Measurements from ENCODE around the gene BRAT1. TPM values are rescaled to one million over a fixed set of nuclear protein-coding genes. Genes with fewer than 3 reads are reported as not detected.

The BRAT1 gene
- polyA plus RNA-seq, 3 donors = 17.8 to 29.8 (median 18.7) TPM

DNA sequence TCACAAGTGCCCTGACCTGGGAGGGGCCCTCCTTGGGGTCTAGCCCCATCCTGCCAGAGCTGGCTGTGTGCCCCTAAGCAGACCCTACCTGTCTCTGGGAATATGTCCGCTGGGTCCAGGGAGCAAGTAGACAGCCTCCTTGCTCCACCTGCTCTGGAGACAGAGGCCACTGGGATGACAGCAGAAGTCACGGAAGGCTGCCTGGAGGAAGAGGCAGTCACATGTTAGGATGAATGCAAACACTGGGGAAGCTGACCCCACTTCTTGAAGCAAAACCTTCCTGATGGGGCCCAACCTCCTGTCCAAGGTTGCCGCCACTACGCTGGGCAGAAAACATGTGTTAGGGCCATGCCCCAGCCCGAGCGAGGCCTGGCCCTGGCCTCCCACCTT lies 47.4 kb downstream of the BRAT1 start:
- H3K27ac ChIP-seq (ENCODE audit: low read depth, low read length) = no peak overlapping the region
- WGBS, 3 donors = 59 to 90% (median 68%) methylated on average over 6 of the region's 6 CpGs

DNA sequence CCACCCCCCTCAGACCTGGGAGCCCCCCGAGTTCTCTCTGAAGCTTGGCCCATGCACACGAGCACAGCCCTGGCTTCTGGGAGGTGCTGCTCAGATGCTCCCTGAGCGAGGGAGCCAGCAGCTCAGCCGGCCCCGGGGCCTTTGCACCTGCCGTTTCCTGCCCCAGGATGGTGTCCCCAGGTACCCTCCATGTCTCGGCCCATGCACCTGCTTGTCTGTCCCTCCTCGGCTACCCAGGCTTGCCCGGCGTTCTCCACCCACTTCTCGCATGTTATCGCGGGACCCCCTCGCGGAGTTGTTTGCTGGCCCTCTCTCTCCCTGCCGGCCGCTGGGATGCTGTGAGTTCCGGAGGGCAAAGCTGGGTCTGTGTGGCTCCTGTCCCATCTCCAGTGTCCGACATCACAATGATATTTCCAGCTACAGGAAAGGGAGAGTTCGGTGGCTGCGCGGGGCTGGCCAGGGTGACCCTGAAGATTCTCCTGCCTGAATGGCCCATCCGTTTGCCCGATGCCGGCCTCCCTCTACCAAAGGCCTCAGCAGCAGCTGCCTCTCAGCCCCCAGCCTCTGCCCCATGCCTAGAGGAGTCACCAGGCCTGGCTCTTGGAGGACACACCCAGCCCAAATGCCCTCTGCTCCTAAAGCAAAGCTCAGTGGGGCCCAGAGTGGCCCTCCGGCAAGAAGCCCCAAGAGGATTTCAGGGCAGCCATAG lies 48.0 kb downstream of the BRAT1 start:
- WGBS, 3 donors = 80 to 85% (median 81%) methylated on average over 26 of the region's 26 CpGs

DNA sequence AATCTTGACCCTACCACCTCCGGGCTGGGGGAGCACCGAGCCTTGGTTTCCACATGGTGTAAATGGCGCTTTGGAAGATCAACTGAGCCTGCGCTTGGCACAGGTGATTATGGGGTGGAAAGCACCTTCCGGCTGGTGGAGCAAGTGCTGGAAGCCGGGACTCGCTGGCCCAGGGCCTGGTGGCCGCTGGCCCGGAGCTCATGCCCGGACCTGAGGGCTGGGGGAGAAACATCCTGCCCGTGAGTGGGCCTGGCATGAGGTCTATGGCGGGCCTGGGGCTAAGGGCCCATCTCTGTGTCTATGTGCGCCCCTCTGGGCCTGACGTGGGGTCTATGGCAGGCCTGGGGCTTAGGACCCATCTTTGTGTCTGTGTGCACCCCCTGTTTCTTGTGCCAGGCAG lies 49.9 kb downstream of the BRAT1 start:
- WGBS, 3 donors = 93 to 94% (median 93%) methylated on average over 14 of the region's 14 CpGs
- no peak overlapping the region for H3K27ac ChIP-seq (ENCODE audit: low read depth, low read length)

More for the DNA sequence above, 48.0 kb downstream of the BRAT1 start:
- H3K27ac ChIP-seq (ENCODE audit: low read depth, low read length) = no peak overlapping the region

DNA sequence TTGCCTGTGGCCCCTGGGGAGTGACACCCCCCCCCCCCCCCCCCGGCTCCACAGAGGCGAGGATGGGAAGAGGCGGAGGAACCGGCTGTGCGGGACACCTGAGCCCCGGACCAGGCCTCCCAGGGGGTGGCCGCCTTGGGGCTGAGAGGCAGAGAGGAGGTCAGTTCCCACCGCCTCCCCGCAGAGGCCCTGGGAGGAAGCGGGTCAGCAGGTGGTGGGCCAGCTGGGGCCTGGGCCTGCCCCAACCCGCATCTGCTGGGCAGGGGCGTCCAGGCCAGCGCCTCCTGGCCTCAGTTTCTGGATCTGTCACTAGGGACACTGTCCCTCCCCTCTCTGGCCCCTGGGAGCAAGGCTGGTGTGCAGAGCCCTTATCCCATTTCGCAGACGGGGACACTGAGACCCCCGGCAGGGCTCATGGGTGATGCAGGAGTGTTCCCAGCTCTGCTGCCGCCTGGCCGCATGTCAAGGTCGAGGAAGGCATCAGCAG lies 50.4 kb downstream of the BRAT1 start:
- WGBS, 3 donors = 89 to 96% (median 94%) methylated on average over 15 to 19 of the region's 19 CpGs
- no peak overlapping the region for H3K27ac ChIP-seq (ENCODE audit: low read depth, low read length)

DNA sequence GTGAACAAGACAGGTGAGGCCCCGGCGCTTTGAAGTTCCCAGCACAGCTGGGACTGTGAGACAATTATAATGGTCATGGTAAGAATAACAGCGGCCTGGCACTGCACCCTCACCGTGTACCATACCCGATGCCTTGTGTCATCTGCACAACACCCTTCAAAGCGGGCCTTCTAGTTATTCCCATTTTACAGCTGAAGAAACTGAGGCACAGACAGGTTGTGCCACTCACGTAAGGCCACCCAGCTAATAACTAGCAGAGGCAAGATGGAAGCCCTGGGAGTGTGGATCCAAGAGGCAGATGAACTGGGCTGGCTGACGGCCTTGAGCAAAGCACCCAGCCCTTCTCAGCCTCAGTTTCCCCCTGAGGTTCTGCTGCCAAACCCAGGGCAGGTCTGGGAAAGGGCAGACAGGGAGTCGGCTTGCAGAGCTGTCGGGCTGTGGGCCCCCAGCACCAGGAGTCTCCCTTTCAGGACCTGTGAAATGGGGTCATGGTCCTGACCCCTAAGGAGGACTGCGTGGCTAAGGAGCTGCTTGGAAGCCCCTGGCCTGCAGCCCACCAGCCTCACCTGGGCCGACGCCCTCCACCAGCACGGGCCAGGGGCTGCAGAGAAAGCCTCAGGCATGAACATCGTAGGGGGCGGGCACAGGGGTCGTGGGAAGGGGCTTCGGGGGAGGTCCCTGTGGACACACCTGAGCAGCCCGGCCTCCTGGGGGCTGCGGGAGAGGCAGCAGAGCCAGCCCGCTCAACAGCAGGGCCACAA lies 51.0 kb downstream of the BRAT1 start:
- no peak overlapping the region for H3K27ac ChIP-seq (ENCODE audit: low read depth, low read length)
- WGBS, 3 donors = 84 to 95% (median 93%) methylated on average over 20 to 21 of the region's 21 CpGs

DNA sequence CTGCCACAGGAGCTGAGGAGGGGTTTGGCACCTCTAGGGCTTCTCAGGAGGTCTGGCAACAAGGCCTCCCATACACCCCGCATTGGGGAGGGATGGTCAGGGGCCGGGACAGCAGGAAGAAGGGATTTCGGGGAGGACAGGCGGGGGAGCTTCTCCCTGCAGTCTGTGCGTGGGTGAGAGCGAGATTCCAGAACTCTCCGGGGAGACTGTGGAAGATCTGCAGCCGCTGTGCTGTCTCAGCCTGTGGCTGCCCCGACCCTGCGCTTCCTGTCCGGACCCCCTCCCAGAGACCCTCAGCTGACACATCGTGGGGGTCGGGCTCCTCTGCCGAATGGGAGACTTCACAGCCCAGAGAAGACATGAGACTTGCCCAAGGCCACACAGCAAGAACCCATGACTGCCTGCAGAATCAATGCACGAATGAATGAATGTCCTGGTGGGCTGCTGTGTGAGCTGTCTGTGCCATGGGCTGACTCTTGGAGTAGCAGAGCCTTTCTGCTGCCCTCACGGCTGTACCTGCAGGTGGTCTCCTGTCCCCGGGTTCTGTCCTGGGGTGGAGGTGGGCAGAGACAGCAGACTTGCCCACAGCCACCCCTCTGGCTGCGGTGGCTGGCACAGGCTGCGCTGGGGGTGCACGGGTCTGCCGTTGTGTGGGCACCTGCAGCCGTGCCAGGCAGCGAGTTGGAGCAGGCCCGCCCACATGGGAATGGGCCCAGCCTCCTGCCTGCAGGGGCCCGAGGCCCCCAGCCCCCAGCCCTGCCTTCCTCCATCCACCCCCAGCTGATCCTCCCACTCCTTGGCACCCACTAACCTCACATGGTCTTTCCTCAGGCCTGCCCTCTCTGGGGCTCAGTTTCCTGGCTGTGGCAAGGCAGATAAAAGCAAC lies 52.0 kb downstream of the BRAT1 start:
- 54 to 71% (median 54%) methylated on average over 21 to 25 of the region's 25 CpGs for WGBS, 3 donors
- no peak overlapping the region for H3K27ac ChIP-seq (ENCODE audit: low read depth, low read length)

DNA sequence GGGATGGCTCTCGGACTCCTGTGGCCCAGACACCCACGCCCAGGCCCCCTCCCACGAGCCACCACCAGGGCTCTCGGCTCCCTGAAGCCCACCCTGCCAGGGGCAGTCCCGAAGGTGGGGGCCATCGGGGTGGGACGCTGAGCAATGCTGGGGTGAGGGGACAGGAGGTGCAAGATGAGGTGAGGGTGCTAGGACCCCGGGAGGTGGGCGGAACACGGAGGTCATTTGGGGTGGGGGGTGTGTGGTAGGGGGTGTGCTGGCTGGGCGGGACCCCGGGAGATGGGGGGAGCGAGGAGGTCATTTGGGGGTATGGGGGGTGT lies 52.7 kb downstream of the BRAT1 start:
- no peak overlapping the region for H3K27ac ChIP-seq (ENCODE audit: low read depth, low read length)
- WGBS, 3 donors = 64 to 76% (median 72%) methylated on average over 13 of the region's 13 CpGs

DNA sequence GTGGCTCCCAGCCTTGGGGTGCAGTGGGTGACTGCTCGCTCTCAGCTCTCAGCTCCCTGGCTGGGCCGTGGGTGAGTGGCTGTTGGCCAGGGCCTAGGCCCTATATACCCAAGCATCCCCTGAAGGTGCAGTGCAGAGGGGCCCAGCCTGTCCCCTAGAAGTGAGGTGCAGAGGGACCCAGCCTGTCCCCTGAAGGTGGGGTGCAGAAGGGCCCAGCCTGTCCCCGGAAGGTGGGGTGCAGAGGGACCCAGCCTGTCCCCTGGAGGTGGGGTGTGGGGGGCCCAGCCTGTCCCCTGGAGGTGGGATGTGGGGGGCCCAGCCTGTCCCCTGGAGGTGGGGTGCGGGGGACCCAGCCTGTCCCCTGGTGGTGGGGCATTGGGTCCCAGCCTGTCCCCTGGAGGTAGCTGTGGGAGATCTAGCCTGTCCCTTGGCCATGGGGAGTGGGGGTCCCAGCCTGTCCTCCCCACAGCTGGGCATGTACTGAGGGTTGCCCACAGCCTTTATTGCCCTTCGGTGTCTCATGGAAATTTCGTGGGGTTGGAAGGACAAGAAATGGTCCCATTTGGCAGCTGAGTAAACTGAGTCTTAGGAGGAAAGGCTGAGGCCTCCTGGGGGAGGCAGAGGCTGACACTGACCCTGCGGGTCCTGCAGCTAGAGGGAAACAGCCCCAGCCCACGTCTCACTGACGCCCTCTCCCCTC lies 53.2 kb downstream of the BRAT1 start:
- H3K27ac ChIP-seq (ENCODE audit: low read depth, low read length) = no peak overlapping the region
- 86 to 91% (median 88%) methylated on average over 9 of the region's 9 CpGs for WGBS, 3 donors

DNA sequence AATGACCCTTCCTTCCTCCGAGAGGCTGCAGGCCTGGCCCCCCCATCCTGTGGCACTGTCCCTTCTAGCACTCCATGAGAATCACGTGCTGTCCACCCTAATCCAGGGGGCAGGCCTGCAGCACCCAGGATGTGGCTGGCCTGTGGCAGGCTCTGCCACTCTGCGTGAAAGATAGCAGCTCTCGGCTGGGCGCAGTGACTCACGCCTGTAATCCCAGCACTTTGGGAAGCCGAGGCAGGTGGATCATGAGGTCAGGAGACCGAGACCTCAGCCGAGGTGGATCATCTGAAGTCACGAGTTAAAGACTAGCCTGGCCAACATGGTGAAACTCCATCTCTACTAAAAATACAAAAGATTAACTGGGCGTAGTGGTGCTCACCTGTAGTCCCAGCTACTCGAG lies 54.6 kb downstream of the BRAT1 start:
- 92 to 95% (median 93%) methylated on average over 12 of the region's 12 CpGs for WGBS, 3 donors
- no peak overlapping the region for H3K27ac ChIP-seq (ENCODE audit: low read depth, low read length)

DNA sequence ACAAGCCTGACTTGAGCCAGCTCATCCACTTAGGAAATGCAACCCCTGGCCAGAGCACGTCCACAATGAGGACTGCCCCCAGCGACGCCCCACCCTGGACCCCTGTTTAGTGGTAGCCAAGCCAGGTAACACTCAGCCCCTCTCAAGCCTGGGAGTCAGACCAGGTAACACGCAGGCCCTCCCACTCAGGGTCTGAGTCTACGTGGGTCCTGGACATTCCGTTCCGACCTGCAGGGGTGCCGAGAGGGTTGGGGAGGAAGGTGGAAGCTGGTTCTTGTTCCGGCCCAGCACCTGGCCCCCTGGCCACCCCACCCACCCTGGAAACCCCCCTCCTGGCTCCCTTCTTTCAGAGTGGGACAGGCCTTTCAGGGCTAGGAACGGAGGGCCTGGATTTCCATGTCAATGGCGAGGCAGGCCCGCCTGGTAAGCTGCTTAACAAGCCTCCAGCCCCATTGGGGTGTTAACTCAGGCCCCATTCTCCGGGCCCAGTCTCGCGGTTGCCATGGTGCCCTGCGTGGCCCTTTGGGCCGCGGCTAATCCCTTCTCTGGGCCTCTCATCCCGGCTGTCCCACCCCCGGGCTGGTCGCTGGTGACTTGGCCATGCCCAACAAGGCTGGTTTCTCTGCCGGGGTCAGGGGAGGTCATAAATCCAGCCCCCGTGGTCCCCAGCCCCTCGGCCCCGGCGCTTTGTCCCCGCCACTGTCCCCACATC lies 55.4 kb downstream of the BRAT1 start:
- WGBS, 3 donors = 86 to 93% (median 88%) methylated on average over 24 to 27 of the region's 27 CpGs
- H3K27ac ChIP-seq (ENCODE audit: low read depth, low read length) = no peak overlapping the region

DNA sequence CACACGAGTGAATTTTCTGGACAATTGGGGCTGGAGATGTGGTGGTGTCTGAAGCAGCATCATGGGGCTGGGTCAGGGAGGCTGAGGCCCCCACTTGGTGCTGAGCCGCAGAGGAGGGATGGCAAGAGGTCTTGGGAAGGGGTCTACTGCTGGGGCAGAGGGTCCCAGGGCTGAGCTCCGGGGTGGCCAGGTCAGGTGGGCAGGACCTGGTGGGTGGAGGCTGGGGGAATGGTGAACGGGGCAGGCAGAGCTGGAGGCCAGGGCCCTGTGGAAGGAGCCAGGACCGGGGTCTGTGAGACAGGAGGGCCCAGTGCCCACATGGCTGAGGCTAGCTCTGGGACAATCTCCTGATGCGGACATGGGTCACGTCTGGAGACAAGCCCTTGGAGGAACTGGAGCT lies 56.1 kb downstream of the BRAT1 start:
- 71 to 93% (median 88%) methylated on average over 7 of the region's 7 CpGs for WGBS, 3 donors
- H3K27ac ChIP-seq (ENCODE audit: low read depth, low read length) = no peak overlapping the region

DNA sequence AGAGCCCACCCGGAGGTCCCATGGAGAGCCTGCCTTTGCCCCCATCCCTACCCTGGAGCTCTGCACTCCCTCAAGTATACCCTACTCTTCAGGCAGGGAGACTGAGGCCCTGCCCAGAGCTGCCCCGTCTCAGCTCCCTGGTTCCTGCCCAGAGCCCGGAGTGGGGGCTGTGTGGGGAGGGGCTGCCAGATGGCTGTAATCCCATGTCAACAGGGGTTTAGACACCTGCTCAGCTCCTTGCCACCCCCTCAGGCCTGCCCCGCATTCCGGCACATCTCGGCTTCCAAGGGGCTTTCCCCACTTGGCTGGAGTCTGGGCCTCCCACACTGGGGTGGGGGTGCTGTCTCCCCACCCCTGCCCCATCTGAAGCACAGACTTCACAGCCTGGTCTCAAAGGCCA lies 56.6 kb downstream of the BRAT1 start:
- 74 to 85% (median 75%) methylated on average over 6 of the region's 6 CpGs for WGBS, 3 donors
- no peak overlapping the region for H3K27ac ChIP-seq (ENCODE audit: low read depth, low read length)

DNA sequence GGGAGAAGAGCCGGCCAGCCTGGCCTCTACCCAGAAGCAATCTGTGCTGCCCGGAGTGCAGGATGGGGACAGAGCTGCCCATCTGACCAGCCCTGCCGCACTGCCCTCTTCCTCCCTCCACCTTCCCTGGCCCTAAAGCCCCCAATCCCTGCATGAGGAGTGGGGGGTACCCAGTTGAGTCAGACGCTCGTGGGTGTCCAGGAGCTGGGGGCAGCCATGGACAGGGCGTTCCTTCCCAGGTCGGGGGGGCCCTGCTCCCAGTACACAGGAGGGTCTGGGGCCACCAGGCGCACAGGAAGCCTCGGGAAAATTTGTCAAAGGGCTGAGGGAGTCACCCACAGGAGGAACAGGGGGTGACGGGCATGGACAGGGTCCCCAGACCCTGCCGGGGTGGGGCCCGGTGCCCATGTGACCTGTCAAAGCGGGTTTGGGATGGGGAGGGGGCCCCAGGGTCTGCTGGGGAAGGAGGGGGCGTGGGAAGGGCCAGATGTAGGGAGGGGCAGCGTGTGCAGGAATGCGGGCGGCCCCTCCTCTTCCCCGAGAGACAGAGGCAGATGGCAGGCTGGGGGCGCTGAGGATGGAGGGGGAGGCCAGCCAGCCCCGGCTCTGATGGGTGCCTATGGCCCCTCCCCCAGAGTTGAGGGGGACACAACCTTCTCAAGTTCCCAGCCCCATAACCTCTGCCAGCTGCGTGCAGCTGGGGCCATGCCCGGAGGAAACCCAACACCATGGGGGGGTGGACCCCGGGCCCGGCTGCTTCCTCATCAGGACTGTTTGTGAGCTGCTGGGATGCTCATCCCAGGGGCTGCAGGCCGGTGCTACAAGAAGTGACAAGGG lies 57.6 kb downstream of the BRAT1 start:
- 37 to 58% (median 42%) methylated on average over 19 to 25 of the region's 25 CpGs for WGBS, 3 donors

DNA sequence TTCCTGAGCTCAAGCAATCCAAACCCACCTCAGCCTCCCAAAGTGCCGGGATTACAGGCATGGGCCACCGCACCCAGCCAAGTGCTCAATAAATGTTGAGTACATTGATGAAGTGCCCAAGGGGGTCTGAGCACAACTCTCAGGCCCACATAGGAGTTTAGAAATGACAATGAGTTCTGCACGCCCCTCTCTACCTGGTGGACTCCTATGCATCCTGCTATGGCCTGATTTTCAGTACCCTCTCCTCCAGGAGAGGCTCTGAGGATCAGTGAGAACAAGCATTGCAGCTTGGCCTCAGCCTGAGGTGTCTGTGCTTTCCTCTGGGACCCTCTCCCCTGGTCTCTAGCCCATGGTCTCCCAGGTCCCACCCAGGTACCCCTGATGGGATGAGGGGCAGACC lies 58.3 kb downstream of the BRAT1 start:
- H3K27ac ChIP-seq (ENCODE audit: low read depth, low read length) = no peak overlapping the region
- 95 to 100% (median 97%) methylated on average over 3 of the region's 3 CpGs for WGBS, 3 donors

More for the DNA sequence above, 57.6 kb downstream of the BRAT1 start:
- no peak overlapping the region for H3K27ac ChIP-seq (ENCODE audit: low read depth, low read length)

DNA sequence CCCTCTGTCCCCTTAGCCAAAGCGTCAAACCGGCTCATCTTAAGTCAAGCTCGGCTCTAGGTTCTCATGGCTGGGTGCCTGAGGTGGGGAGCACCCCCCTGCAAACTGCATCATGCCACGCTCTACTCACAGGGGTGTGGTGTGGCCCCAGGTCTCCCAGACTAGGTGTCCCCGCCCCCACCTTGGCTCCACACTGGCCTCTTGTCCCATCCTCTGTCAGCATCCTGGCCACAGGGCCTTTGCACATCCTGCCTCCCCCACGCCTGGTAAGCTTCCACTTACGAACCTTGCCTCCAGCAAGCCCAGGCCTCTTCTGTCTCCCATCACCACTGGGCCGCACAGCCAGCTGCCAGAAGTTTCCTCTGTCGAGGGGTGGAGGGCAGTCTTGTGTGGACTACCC lies 58.9 kb downstream of the BRAT1 start:
- no peak overlapping the region for H3K27ac ChIP-seq (ENCODE audit: low read depth, low read length)
- 88 to 94% (median 94%) methylated on average over 9 of the region's 9 CpGs for WGBS, 3 donors

DNA sequence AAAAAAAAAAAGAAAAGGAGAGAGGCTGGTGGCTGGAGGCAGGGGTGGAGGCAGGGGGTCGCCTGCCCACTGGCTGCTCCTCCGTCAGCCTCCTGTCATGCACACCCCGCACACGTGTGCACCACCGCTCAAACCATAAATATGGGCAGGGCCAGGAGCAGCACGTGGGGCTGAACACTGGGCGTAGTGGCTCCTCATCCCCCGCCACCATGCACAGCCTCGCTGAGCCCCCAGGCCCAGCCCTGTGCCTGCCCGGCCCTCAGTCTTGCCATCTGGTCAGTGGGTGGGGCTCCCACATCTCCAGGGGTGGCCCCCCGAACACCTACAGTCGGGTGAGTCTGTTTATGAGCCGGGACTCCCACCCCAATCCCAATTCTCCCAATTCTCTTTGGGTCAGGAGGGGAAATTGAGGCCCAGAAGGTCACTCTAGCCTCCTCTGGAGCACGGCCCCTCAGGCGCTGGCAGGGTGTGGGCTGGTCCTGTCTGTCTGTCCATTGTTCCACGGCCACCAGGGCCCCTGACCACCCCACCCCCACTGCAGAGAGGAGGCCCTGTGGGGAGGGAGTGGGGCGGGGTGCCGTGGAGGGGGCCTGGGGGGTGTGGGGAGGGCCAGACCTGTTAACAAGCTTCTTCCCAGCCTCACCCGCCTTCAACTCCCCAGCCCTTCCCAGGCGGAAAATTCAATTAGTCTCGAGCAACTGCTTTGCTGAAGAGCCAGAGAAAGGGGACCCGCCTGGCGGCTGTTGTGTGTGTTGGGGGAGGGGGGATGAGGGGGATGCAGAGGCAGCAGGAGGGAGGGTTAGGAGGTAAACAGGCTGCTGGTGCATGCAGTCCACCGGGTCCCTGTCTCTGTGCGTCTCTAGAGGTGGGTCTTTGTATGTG lies 59.7 kb downstream of the BRAT1 start:
- WGBS, 3 donors = 73 to 89% (median 83%) methylated on average over 22 to 25 of the region's 25 CpGs
- H3K27ac ChIP-seq (ENCODE audit: low read depth, low read length) = no peak overlapping the region
